Measurements from ENCODE around the gene CYSRT1. TPM values are rescaled to one million over a fixed set of nuclear protein-coding genes. Genes with fewer than 3 reads are reported as not detected.

CYSRT1 gene, protein sequence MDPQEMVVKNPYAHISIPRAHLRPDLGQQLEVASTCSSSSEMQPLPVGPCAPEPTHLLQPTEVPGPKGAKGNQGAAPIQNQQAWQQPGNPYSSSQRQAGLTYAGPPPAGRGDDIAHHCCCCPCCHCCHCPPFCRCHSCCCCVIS
- 1 to 10 TPM; 1.2 to 4.7 (median 1.3) TPM for total RNA-seq

DNA sequence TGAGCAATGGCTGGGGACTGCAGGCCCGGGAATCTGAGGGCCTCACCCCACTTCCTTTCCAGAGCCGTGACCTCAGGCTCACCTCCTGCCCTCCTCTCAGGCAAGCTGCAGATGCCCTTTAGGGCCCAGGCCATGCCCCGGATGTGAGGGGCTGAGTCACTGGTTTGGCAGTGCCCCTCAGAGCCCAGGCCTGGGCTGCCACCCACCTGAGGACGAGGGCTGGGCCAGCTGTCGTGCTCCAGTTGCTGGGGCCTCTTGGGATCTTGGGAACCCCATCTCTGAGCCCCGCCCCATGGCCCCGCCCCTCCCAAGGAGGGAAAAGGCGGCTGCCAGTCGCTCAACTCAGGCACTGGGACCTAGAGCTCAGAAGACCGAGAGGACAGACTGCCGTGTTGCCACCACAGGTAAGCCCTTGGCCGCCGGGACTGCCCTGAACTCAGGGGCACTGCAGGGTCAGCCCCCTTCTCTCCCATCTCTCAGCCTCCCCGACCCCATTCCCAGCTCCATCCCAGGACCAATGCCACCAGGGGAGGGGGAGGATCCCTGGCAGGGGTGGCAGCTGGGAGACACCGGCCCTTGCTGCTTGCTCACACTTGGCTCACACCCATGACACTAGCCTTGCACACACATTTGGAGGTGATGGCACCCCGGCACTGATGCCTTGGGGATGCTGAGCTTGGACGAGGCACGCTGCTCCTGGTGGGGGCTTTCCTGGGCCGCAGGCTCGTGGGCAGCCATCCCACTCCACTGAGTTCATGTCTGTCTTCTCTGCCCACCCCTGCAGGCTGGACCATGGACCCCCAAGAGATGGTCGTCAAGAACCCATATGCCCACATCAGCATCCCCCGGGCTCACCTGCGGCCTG is at the start of gene CYSRT1:
Gene CYSRT1 (plus strand): TSS at position 345 of the 865 bp plus-strand sequence. CDS start 448 bp downstream, at position 793.
- in situ Hi-C loops (cut with MboI; ENCODE audit: low pct_unique_long_range_greater_than_20kb in 2 of 9, low sequenced_read_pairs in 9 of 9, unreplicated experiment in 9 of 9) = loop anchor here in 1 of 9 experiments (25.0 kb wide), 1 partner anchor 113 kb away; the partner anchor contains the start of gene DPP7
- H3K4me1 ChIP-seq (replicated peaks in 1 of 2) = peaks cover 3 to 16% of the 10 kb centered on the region in 2 donors
- 40 to 43% (median 42%) methylated on average over 1 to 3 of the region's 23 CpGs; no CpG with 5 or more reads in 7 of the 10 experiments for WGBS, 10 experiments
- peak within 1 kb of the TSS; percentile 59 to 88 (median 80) for H3K4me3 ChIP-seq
- no peak for ATAC-seq (replicated peaks in 6 of 8)
- H3K27ac ChIP-seq = no peak within 1 kb of the TSS

DNA sequence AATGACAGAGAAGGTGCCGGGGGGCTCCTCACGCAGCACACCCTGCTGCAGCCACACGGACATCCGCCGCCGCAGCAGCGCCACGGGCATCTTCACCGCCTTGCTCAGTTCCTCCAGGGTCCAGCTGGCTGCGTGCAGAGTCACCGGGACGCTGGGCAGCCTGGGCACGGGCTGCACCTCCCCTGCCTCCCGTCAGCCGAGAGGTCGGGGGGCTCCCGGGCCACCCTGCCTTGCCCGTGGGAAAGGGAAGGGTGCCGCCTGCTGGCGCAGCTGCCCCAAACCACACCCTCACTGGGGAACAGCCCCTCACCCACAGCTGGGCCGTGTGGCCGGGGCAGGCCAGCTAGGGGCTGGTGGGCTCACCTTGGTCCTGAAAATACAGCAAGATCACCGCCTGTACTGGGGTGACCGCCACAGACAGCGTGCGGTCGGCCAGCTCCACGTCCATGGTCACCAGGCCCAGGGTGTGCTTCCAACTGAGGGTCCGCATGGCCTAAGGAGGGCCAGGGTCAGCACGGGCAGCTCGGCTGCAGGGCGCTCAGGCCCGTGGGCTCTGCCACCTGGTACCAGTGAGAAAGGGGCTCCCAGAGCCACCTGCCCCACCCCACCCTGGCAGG is 49.5 kb upstream of the CYSRT1 start:
- ATAC-seq (replicated peaks in 6 of 8) = peak in 7 of 8 experiments; percentile 9 to 46 (median 31)
- H3K27ac ChIP-seq = no peak overlapping the region
- 13 to 33% (median 18%) methylated on average over 1 to 16 of the region's 33 CpGs; no CpG with 5 or more reads in 6 of the 10 experiments for WGBS, 10 experiments
- in situ Hi-C loops (cut with MboI; ENCODE audit: low pct_unique_long_range_greater_than_20kb in 2 of 9, low sequenced_read_pairs in 9 of 9, unreplicated experiment in 9 of 9) = no loop called here
- no peak overlapping the region for H3K4me3 ChIP-seq
- H3K4me1 ChIP-seq (replicated peaks in 1 of 2) = peaks cover 5 to 8% of the 10 kb centered on the region in 2 donors

DNA sequence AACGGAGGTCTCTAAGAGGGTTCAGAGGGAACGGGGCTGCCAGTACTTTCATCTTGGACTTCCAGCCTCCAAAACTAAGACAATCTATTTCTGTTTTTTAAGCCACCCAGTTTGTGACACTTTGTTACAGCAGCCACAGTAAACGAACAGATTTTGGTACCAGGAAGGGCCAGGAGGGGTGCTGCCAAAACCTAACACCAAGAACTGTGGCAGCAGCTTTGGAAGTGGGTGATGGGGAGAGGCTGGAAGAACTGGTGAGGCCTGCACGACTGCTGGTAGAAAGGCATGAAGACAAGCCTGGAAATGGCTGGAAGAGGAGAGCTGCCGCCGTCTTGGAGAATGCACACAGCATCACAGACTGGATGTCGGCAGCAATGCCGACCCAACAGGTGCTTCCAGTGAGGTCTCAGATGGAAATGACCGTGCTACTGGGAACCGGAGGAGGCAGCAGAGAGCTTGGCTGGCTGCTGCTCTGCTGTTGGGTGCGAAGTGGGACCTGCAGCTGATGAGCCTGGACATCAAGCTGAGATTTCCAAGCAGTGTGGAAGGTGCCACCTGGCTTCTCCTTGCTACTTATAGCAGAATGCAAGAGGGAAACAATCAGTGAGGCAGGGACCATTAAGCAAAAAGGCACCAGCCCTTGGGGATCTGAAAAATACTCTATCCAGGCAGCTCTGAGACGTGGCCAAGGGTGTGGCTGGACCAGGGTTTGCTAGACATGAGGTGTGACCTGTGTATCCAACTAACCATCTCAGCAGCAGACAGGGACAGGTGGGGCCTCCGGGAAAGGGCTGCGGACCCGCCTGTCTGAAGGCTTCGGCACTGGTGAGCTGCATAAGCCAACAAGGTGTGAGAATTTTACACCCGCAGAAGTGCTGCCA is 48.4 kb upstream of the CYSRT1 start:
- WGBS, 10 experiments = 23 to 100% (median 36%) methylated on average over 1 to 12 of the region's 17 CpGs; no CpG with 5 or more reads in 2 of the 10 experiments
- H3K4me1 ChIP-seq (replicated peaks in 1 of 2) = peaks cover 5 to 8% of the 10 kb centered on the region in 2 donors
- no peak overlapping the region for H3K27ac ChIP-seq
- in situ Hi-C loops (cut with MboI; ENCODE audit: low pct_unique_long_range_greater_than_20kb in 2 of 9, low sequenced_read_pairs in 9 of 9, unreplicated experiment in 9 of 9) = no loop called here
- ATAC-seq (replicated peaks in 6 of 8) = peak in 5 of 8 experiments; percentile 14 to 71 (median 68)
- no peak overlapping the region for H3K4me3 ChIP-seq

DNA sequence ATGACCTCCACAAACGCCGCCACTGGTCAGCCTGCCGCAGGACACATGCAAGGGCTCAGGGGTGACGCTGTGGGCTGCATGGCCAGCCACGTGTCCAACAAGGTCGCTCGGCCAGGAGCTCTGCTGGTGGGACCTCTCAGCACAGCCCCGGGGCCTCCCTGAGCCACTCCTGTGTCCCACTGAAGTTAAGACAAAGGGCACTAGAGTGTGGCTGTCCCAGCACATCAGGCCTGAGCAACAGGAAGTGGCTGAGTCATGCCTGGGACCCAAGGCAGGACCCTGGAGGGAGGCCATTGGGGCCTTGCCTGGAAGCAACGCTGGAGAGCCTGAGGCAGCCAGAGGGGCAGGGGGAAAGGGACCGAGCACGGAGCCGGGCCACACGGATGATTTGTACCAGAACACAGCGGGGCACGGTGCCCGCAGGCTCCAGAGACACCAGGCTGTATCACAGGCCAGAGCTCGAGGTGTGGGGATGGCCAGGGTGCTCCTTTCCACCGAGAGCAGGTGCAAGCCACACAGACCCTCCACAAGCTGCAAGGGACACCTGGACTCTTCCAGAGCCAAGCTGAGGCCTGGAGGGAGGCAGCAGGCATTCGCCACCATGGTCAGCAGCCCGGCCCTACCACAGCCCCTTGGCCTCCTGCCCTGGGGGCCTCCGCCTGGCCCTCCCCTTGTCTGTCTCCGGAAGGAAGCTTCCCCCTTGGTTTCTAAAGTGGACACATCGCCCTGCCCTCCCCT is 46.6 kb upstream of the CYSRT1 start:
- no peak for ATAC-seq (replicated peaks in 6 of 8)
- in situ Hi-C loops (cut with MboI; ENCODE audit: low pct_unique_long_range_greater_than_20kb in 2 of 9, low sequenced_read_pairs in 9 of 9, unreplicated experiment in 9 of 9) = no loop called here
- 67 to 100% (median 81%) methylated on average over 1 to 9 of the region's 23 CpGs; no CpG with 5 or more reads in 4 of the 10 experiments for WGBS, 10 experiments

DNA sequence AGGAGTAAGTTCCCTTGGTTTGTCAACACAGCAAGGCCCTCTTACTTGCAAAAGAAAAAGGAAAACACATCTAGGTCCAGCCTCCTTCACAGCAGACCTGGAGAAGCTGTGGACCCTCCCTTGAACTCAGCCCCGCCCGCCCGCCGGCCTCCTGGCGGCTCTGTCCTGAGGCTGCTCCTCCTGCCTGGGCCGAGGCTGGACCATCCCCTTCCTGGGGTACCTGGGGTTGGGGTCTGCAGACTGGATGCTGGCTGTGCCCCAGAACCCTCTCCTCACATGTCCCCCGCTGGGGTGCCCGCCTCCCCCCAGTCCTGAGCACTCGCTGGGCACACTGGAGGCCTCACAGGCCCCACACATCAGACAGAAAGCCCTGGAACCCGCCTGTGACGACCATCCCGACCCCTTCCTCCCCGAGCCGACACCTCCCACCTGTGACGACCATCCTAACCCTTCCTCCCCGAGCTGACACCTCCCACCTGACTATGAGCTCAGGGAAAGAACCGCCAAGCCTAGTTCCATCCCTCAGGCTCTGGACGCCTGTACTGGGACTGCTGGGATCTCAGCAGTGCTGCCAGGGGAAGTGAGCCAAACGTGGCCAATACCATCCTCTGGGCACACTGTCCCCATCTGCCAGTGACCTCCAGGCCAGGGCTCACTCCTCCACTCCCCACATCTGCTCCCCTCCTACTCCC is 45.9 kb upstream of the CYSRT1 start:
- Histone ChIP-seq H3K4me3 (no peak overlapping the region), H3K4me1 (replicated peaks in 1 of 2) (peaks cover 5 to 8% of the 10 kb centered on the region in 2 donors), H3K27ac (no peak overlapping the region)
- 60 to 100% (median 78%) methylated on average over 1 to 4 of the region's 19 CpGs; no CpG with 5 or more reads in 6 of the 10 experiments for WGBS, 10 experiments
- ATAC-seq (replicated peaks in 6 of 8) = no peak
- in situ Hi-C loops (cut with MboI; ENCODE audit: low pct_unique_long_range_greater_than_20kb in 2 of 9, low sequenced_read_pairs in 9 of 9, unreplicated experiment in 9 of 9) = no loop called here

More for the DNA sequence above, 46.6 kb upstream of the CYSRT1 start:
- Histone ChIP-seq H3K4me1 (replicated peaks in 1 of 2) (peaks cover 5 to 8% of the 10 kb centered on the region in 2 donors), H3K4me3 (no peak overlapping the region), H3K27ac (no peak overlapping the region)

DNA sequence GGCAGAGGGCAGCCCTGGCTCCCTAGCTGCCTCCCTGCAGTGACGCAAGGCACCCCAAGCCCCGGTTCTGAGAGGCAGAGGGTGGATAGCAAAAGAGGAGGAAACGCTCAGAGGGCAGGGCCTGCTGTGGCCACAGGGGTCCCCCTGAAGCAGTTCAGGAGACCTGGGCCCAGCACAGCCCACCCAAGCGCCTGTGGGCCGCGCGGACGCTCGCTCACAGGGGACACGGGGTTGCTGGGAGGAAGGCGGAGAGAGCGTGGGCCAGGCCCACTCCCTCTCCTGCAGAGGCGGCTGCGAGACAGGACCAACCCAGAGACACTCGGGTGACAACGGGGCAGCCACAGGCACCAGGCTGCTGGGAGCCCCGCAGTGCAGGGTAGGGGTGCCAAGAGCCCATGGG is 45.2 kb upstream of the CYSRT1 start:
- H3K27ac ChIP-seq = no peak overlapping the region
- whole genome bisulfite sequencing, 10 experiments = 80 to 95% (median 84%) methylated on average over 1 to 11 of the region's 17 CpGs; no CpG with 5 or more reads in 6 of the 10 experiments
- H3K4me3 ChIP-seq = no peak overlapping the region
- ATAC-seq (replicated peaks in 6 of 8) = no peak
- peaks cover 4 to 8% of the 10 kb centered on the region in 2 donors for H3K4me1 ChIP-seq (replicated peaks in 1 of 2)
- in situ Hi-C loops (cut with MboI; ENCODE audit: low pct_unique_long_range_greater_than_20kb in 2 of 9, low sequenced_read_pairs in 9 of 9, unreplicated experiment in 9 of 9) = no loop called here

DNA sequence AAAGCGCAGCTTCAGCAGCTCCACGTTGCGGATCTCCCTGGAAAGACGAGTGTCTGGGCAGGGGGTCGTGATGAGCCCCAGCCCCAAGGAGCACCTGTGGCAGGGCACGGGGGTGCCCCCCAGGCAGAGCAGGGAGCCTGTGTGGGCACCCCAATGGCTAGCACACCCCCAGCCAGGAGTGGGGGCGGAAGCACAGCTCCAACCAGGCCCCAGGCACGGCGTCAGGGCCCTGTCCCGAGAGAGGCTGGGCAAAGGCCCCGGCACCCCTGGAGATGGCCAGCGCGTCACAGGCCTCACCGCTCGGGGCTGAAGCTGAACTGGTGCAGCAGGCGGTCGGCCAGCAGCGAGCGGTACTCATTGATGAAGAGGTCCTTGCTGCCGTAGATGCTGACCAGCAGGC is 44.5 kb upstream of the CYSRT1 start:
- Histone ChIP-seq H3K4me1 (replicated peaks in 1 of 2) (peaks cover 0 to under 1% of the 10 kb centered on the region in 2 donors), H3K4me3 (no peak overlapping the region), H3K27ac (no peak overlapping the region)
- in situ Hi-C loops (cut with MboI; ENCODE audit: low pct_unique_long_range_greater_than_20kb in 2 of 9, low sequenced_read_pairs in 9 of 9, unreplicated experiment in 9 of 9) = no loop called here
- ATAC-seq (replicated peaks in 6 of 8) = no peak
- WGBS, 10 experiments = 94 to 100% (median 100%) methylated on average over 1 to 4 of the region's 20 CpGs; no CpG with 5 or more reads in 7 of the 10 experiments

DNA sequence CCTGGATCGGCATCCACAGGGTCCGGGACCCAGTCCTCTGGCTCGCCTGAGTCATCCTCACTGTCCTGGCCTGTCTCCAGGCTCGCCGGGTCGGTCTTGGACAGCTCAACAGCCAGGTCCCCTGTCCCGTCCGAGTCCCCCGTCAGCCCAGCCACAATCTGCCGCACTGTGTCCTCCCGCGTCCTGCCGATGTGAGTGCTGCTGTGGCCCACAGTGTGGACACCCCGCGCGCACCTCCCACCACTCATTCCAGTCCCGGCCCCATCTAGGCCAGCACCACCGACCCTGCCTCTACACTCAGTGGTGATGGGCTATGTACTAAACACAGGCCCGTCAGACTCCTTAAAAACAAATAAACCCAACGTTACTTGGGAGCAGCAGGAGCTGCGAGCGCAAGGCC is 43.3 kb upstream of the CYSRT1 start:
- ATAC-seq (replicated peaks in 6 of 8) = peak in 1 of 8 experiments; percentile 4
- in situ Hi-C loops (cut with MboI; ENCODE audit: low pct_unique_long_range_greater_than_20kb in 2 of 9, low sequenced_read_pairs in 9 of 9, unreplicated experiment in 9 of 9) = no loop called here
- Histone ChIP-seq H3K4me1 (replicated peaks in 1 of 2) (peaks cover under 1% of the 10 kb centered on the region in 2 donors), H3K27ac (no peak overlapping the region), H3K4me3 (no peak overlapping the region)
- WGBS, 10 experiments = 80 to 100% methylated on average over 1 of the region's 22 CpGs; no CpG with 5 or more reads in 8 of the 10 experiments

DNA sequence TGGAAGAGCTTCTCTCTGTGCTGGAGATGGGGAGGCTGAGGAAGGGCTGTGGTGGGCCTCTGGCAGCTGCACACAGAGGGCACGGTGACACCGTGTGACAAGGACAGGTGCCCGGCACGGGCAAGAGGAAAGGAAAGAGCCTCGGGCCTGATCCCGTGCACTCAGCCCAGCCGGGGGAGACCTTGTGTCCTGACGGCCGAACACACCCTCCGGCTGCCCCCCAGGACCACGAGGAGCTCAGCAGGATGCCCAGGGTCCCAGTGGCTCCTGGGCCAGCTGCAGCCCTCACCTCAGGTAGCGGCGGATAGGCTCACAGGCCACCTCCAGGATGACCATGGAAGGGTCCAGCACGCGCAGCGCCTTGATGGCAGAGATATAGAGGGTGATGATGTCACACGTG is 42.1 kb upstream of the CYSRT1 start:
- in situ Hi-C loops (cut with MboI; ENCODE audit: low pct_unique_long_range_greater_than_20kb in 2 of 9, low sequenced_read_pairs in 9 of 9, unreplicated experiment in 9 of 9) = no loop called here
- WGBS, 10 experiments = 17 to 100% (median 92%) methylated on average over 1 to 10 of the region's 17 CpGs; no CpG with 5 or more reads in 3 of the 10 experiments
- no peak for ATAC-seq (replicated peaks in 6 of 8)
- Histone ChIP-seq H3K27ac (no peak overlapping the region), H3K4me3 (no peak overlapping the region), H3K4me1 (replicated peaks in 1 of 2) (peaks cover 9 to 10% of the 10 kb centered on the region in 2 donors)

DNA sequence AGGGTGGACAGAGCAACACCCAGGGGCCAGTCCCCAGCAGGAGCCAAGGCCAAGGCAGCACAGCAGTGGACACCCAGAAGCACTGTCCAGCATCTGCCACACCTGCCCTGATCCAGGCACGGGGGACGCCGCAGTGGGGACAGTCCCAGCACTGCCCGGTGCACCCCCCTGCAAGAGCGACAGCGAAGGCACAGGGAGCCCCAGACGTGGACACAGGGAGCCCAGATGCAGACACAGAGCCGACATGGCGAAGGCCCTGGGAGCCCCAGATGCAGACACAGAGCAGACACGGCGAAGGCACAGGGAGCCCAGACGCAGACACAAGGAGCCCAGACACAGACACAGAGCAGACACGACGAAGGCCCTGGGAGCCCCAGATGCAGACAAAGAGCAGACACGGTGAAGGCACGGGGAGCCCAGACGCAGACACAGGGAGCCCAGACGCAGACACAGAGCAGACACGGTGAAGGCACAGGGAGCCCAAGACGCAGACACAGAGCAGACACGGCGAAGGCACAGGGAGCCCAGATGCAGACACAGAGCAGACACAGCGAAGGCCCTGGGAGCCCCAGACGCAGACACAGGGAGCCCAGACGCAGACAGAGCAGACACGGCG is 40.9 kb upstream of the CYSRT1 start:
- ATAC-seq (replicated peaks in 6 of 8) = no peak
- in situ Hi-C loops (cut with MboI; ENCODE audit: low pct_unique_long_range_greater_than_20kb in 2 of 9, low sequenced_read_pairs in 9 of 9, unreplicated experiment in 9 of 9) = no loop called here
- Histone ChIP-seq H3K4me1 (replicated peaks in 1 of 2) (peaks cover 9 to 10% of the 10 kb centered on the region in 2 donors), H3K27ac (no peak overlapping the region), H3K4me3 (no peak overlapping the region)
- WGBS, 10 experiments = 80 to 90% (median 80%) methylated on average over 1 to 4 of the region's 27 CpGs; no CpG with 5 or more reads in 7 of the 10 experiments

Measured in motor neuron (in vitro differentiated cells).